CD8-positive, alpha-beta memory T cell (primary cell): ENCODE data around the gene SCAF4. TPM values are rescaled to one million over a fixed set of nuclear protein-coding genes. Genes with fewer than 3 reads are reported as not detected.

ENCODE experiments used
- CTCF ChIA-PET: fragments of 350-600 bp; sonication (Branson Sonifier 250); formaldehyde crosslinking; loops from one replicate; lab custom pipeline; 2021; ENCODE audit warnings: antibody characterized with exemption; lab: Charles Lee
- POLR2A ChIA-PET: fragments of 350-600 bp; sonication (Branson Sonifier 250); formaldehyde crosslinking; loops from one replicate; lab custom pipeline; 2021; ENCODE audit warnings: antibody characterized with exemption; lab: Charles Lee
- DNase-seq, 5 donors: peaks; one replicate each; pipeline versions ENCODE4 v3.0.0 to v3.0.0-alpha.2; 2020 to 2022; ENCODE audit warnings: mixed read lengths in 1 of 5
- H3K27ac ChIP-seq: one replicate; pipeline ENCODE4 v1.7.0; 2013; ENCODE audit warnings: low read depth, mild to moderate bottlenecking, low read length, moderate library complexity
- H3K27me3 ChIP-seq: 2 replicates; pipeline ENCODE4 v1.7.0; 2013; ENCODE audit warnings: low read length, mild to moderate bottlenecking; ENCODE audit not compliant: insufficient read depth, poor library complexity, severe bottlenecking
- H3K36me3 ChIP-seq: 2 replicates; pipeline ENCODE4 v1.7.0; 2013; ENCODE audit warnings: mild to moderate bottlenecking, low read length, moderate library complexity; ENCODE audit not compliant: insufficient read depth
- H3K4me1 ChIP-seq: 2 replicates; pipeline ENCODE4 v1.7.0; 2013; ENCODE audit warnings: mild to moderate bottlenecking, low read length, moderate library complexity; ENCODE audit not compliant: insufficient read depth
- H3K4me3 ChIP-seq: 2 replicates; pipeline ENCODE4 v1.7.0; 2013; ENCODE audit warnings: mild to moderate bottlenecking, low read length
- H3K9me3 ChIP-seq: 2 replicates; pipeline ENCODE4 v1.7.0; 2013; ENCODE audit warnings: mild to moderate bottlenecking, low read length
- H3K27ac Mint-ChIP-seq, 8 donors: one replicate each; pipeline ENCODE4 v1.8.0; 2020 to 2021; ENCODE audit warnings: mixed read lengths in 8 of 8, mild to moderate bottlenecking in 6 of 8, inconsistent platforms in 3 of 8, moderate library complexity in 3 of 8
- H3K27me3 Mint-ChIP-seq, 2 donors: one replicate each; pipeline ENCODE4 v1.8.0; 2020 to 2021; ENCODE audit warnings: mixed read lengths in 2 of 2, mild to moderate bottlenecking in 1 of 2, moderate library complexity in 1 of 2
- H3K36me3 Mint-ChIP-seq, 3 donors: one replicate each; pipeline ENCODE4 v1.8.0; 2020 to 2021; ENCODE audit warnings: mixed read lengths in 3 of 3, inconsistent platforms in 1 of 3, mild to moderate bottlenecking in 1 of 3
- H3K4me1 Mint-ChIP-seq, 3 donors: one replicate each; pipeline ENCODE4 v1.8.0; 2020 to 2021; ENCODE audit warnings: mixed read lengths in 3 of 3, inconsistent platforms in 1 of 3, mild to moderate bottlenecking in 1 of 3
- H3K4me3 Mint-ChIP-seq, 7 donors: one replicate each; pipeline ENCODE4 v1.8.0; 2020 to 2021; ENCODE audit warnings: mixed read lengths in 7 of 7, mild to moderate bottlenecking in 6 of 7, moderate library complexity in 4 of 7, inconsistent platforms in 2 of 7
- H3K9me3 Mint-ChIP-seq, 5 donors: one replicate each; pipeline ENCODE4 v1.8.0; 2020 to 2022; ENCODE audit warnings: mixed read lengths in 5 of 5, mild to moderate bottlenecking in 3 of 5, moderate library complexity in 2 of 5, inconsistent platforms in 1 of 5
- polyA plus RNA-seq: library from polyadenylated mRNA; unstranded; fragments of 300-500 nt; fragmentation: Illumina TruSeq; gene quantifications from one replicate; pipeline ENCODE4 v1.2.3, GENCODE V29; 2021
- total RNA-seq, 2 experiments: library from RNA; stranded (reverse); gene quantifications; one replicate each; pipeline ENCODE4 v1.2.3, GENCODE V29; 2021

Gene SCAF4
- total and polyA plus RNA-seq, 3 experiments from 2014 or later, result 27.5 to 55.9 (median 55.4) TPM

- no peaks in the 10 kb centered on the region for H3K9me3 ChIP-seq
- no peaks in the 10 kb centered on the region for H3K36me3 ChIP-seq
- no peak for DNase-seq
- Mint-ChIP-seq H3K27me3 (peaks cover 6 to 7% of the 10 kb centered on the region in 2 donors), H3K27ac (peak overlapping the region in 1 of 8 donors; percentile 14), H3K36me3 (peaks cover 0 to 3% (median 0%) of the 10 kb centered on the region in 3 donors), H3K4me3 (no peak overlapping the region), H3K9me3 (no peaks in the 10 kb centered on the region), H3K4me1 (no peaks in the 10 kb centered on the region)
- H3K4me3 ChIP-seq, result no peak overlapping the region
- no peaks in the 10 kb centered on the region for H3K4me1 ChIP-seq
- no peaks in the 10 kb centered on the region for H3K27me3 ChIP-seq
- POLR2A ChIA-PET, result no interaction called here
- CTCF ChIA-PET, result interaction anchor here (1.0 kb wide), 1 partner anchor 9 kb away, joined by 3 read pairs; no protein-coding TSS in a partner anchor
- H3K27ac ChIP-seq, result no peak overlapping the region
Observed at GRCh38 chr21:31753949-31754707, 22.2 kb upstream of the SCAF4 start.

- POLR2A ChIA-PET, result no interaction called here
Observed at GRCh38 chr21:31752967-31753366, 21.0 kb upstream of the SCAF4 start.

GRCh38 chr21:31752352-31752751 is 20.4 kb upstream of the SCAF4 start:
- Mint-ChIP-seq H3K4me3 (no peak overlapping the region), H3K27ac (no peak overlapping the region), H3K36me3 (peaks cover 0 to 10% (median 0%) of the 10 kb centered on the region in 3 donors), H3K9me3 (no peaks in the 10 kb centered on the region), H3K27me3 (peaks cover 6 to 7% of the 10 kb centered on the region in 2 donors), H3K4me1 (no peaks in the 10 kb centered on the region)
- Histone ChIP-seq H3K9me3 (no peaks in the 10 kb centered on the region), H3K27ac (no peak overlapping the region), H3K4me3 (no peak overlapping the region), H3K4me1 (no peaks in the 10 kb centered on the region), H3K36me3 (no peaks in the 10 kb centered on the region), H3K27me3 (no peaks in the 10 kb centered on the region)
- POLR2A ChIA-PET, result no interaction called here
- DNase-seq, result no peak
- CTCF ChIA-PET, result no interaction called here

More at GRCh38 chr21:31752967-31753366, 21.0 kb upstream of the SCAF4 start:
- H3K4me1 Mint-ChIP-seq, result no peaks in the 10 kb centered on the region
- Histone ChIP-seq H3K4me3 (no peak overlapping the region), H3K4me1 (no peaks in the 10 kb centered on the region), H3K36me3 (no peaks in the 10 kb centered on the region), H3K9me3 (no peaks in the 10 kb centered on the region), H3K27ac (no peak overlapping the region), H3K27me3 (no peaks in the 10 kb centered on the region)
- no peaks in the 10 kb centered on the region for H3K9me3 Mint-ChIP-seq
- H3K27me3 Mint-ChIP-seq, result peaks cover 6 to 7% of the 10 kb centered on the region in 2 donors
- DNase-seq, result no peak
- peaks cover 0 to 5% (median 0%) of the 10 kb centered on the region in 3 donors for H3K36me3 Mint-ChIP-seq
- no peak overlapping the region for H3K4me3 Mint-ChIP-seq
- H3K27ac Mint-ChIP-seq, result no peak overlapping the region
- CTCF ChIA-PET, result no interaction called here

- Mint-ChIP-seq H3K27ac (no peak overlapping the region), H3K4me3 (no peak overlapping the region), H3K36me3 (peaks cover 2 to 19% (median 5%) of the 10 kb centered on the region in 3 donors), H3K9me3 (peaks cover 0 to 6% (median 6%) of the 10 kb centered on the region in 5 donors), H3K27me3 (peaks cover 6 to 7% of the 10 kb centered on the region in 2 donors), H3K4me1 (no peaks in the 10 kb centered on the region)
- POLR2A ChIA-PET, result no interaction called here
- no peaks in the 10 kb centered on the region for H3K4me1 ChIP-seq
- H3K27me3 ChIP-seq, result no peaks in the 10 kb centered on the region
- H3K4me3 ChIP-seq, result no peak overlapping the region
- H3K36me3 ChIP-seq, result no peaks in the 10 kb centered on the region
- no peak for DNase-seq
- CTCF ChIA-PET, result no interaction called here
- H3K27ac ChIP-seq, result no peak overlapping the region
- H3K9me3 ChIP-seq, result no peaks in the 10 kb centered on the region
Observed at GRCh38 chr21:31750843-31751242, 18.9 kb upstream of the SCAF4 start.

GRCh38 chr21:31744182-31744800 is 12.4 kb upstream of the SCAF4 start:
- no peak for DNase-seq
- no peak overlapping the region for H3K4me3 Mint-ChIP-seq
- no peaks in the 10 kb centered on the region for H3K36me3 ChIP-seq
- POLR2A ChIA-PET, result no interaction called here
- peaks cover 2 to 31% (median 5%) of the 10 kb centered on the region in 3 donors for H3K36me3 Mint-ChIP-seq
- H3K4me3 ChIP-seq, result no peak overlapping the region
- H3K9me3 Mint-ChIP-seq, result peaks cover 0 to 10% (median 6%) of the 10 kb centered on the region in 5 donors
- no peaks in the 10 kb centered on the region for H3K4me1 Mint-ChIP-seq
- no peak overlapping the region for H3K27ac Mint-ChIP-seq
- H3K27me3 ChIP-seq, result no peaks in the 10 kb centered on the region
- CTCF ChIA-PET, result no interaction called here
- peaks cover 4 to 5% of the 10 kb centered on the region in 2 donors for H3K27me3 Mint-ChIP-seq
- no peaks in the 10 kb centered on the region for H3K4me1 ChIP-seq
- H3K9me3 ChIP-seq, result no peaks in the 10 kb centered on the region
- no peak overlapping the region for H3K27ac ChIP-seq

- H3K9me3 Mint-ChIP-seq, result peaks cover 0 to 10% (median 6%) of the 10 kb centered on the region in 5 donors
- DNase-seq, result no peak
- Histone ChIP-seq H3K36me3 (no peaks in the 10 kb centered on the region), H3K4me1 (no peaks in the 10 kb centered on the region), H3K27ac (no peak overlapping the region), H3K27me3 (no peaks in the 10 kb centered on the region), H3K4me3 (no peak overlapping the region), H3K9me3 (no peaks in the 10 kb centered on the region)
- peaks cover 0 to 3% of the 10 kb centered on the region in 2 donors for H3K27me3 Mint-ChIP-seq
- no peak overlapping the region for H3K27ac Mint-ChIP-seq
- CTCF ChIA-PET, result no interaction called here
- POLR2A ChIA-PET, result no interaction called here
- H3K4me3 Mint-ChIP-seq, result no peak overlapping the region
- peaks cover 2 to 29% (median 5%) of the 10 kb centered on the region in 3 donors for H3K36me3 Mint-ChIP-seq
- no peaks in the 10 kb centered on the region for H3K4me1 Mint-ChIP-seq
Observed at GRCh38 chr21:31743712-31744111, 11.8 kb upstream of the SCAF4 start.

GRCh38 chr21:31741116-31741515 is 9.2 kb upstream of the SCAF4 start:
- Histone ChIP-seq H3K27ac (no peak overlapping the region), H3K4me3 (no peak overlapping the region), H3K4me1 (no peaks in the 10 kb centered on the region), H3K36me3 (no peaks in the 10 kb centered on the region), H3K9me3 (no peaks in the 10 kb centered on the region), H3K27me3 (no peaks in the 10 kb centered on the region)
- H3K27ac Mint-ChIP-seq, result no peak overlapping the region
- H3K27me3 Mint-ChIP-seq, result peaks cover 0 to 3% of the 10 kb centered on the region in 2 donors
- ChIA-PET CTCF (interaction anchor here (0.7 kb wide), 1 partner anchor 64 kb away, joined by 3 read pairs; no protein-coding TSS in a partner anchor), POLR2A (no interaction called here)
- DNase-seq, result no peak
- H3K4me3 Mint-ChIP-seq, result no peak overlapping the region
- peaks cover 2 to 17% (median 2%) of the 10 kb centered on the region in 3 donors for H3K36me3 Mint-ChIP-seq
- peaks cover 0 to 6% (median 3%) of the 10 kb centered on the region in 5 donors for H3K9me3 Mint-ChIP-seq
- no peaks in the 10 kb centered on the region for H3K4me1 Mint-ChIP-seq
